K562 (cell line): ENCODE measurements around the gene PLCL1. TPM values are rescaled to one million over a fixed set of nuclear protein-coding genes. Genes with fewer than 3 reads are reported as not detected.

ENCODE experiments used
- BRCA1 ChIP-seq, 2 experiments: fragments of 450-650 bp in 1 of 2; sonication (generic) in 1 of 2; formaldehyde crosslinking in 1 of 2; IDR thresholded peaks; 2 replicates each; pipeline versions ENCODE4 v1.5.0 to v1.6.1; 2017 to 2020; ENCODE audit warnings: mild to moderate bottlenecking in 1 of 2, missing genetic modification reagents in 1 of 2
- BRD4 ChIP-seq: fragments of 200-600 bp; sonication (generic); IDR thresholded peaks from 2 replicates; pipeline ENCODE4 v1.6.1; 2017; ENCODE audit warnings: inconsistent platforms
- CBFB ChIP-seq: sonication (generic); formaldehyde crosslinking; IDR thresholded peaks from 2 replicates; pipeline ENCODE4 v1.4.0; 2020; ENCODE audit warnings: mild to moderate bottlenecking, missing genetic modification reagents
- EHMT2 ChIP-seq: fragments of 450-650 bp; IDR thresholded peaks from 2 replicates; pipeline ENCODE4 v1.6.1; 2018; ENCODE audit warnings: antibody characterized with exemption
- EZH2 ChIP-seq: IDR thresholded peaks from 2 replicates; pipeline ENCODE4 v1.6.1; 2012; ENCODE audit warnings: low read depth, mild to moderate bottlenecking, inconsistent platforms, low read length, borderline replicate concordance
- FOXK2 ChIP-seq, 2 experiments: fragments of 450-650 bp; IDR thresholded peaks in 1 of 2; conservative IDR thresholded peaks in 1 of 2; 2 replicates each; pipeline ENCODE4 v1.6.1; 2016; ENCODE audit warnings: low read depth in 2 of 2, mild to moderate bottlenecking in 1 of 2
- KLF16 ChIP-seq: IDR thresholded peaks from 2 replicates; pipeline ENCODE4 v1.6.1; 2016; ENCODE audit warnings: antibody characterized with exemption
- MBD1 ChIP-seq: fragments of 250-450 bp; sonication (Bioruptor Pico); IDR thresholded peaks from 2 replicates; pipeline ENCODE4 v1.8.0; 2022; ENCODE audit warnings: inconsistent platforms
- NFE2L1 ChIP-seq: fragments of 450-650 bp; IDR thresholded peaks from 2 replicates; pipeline ENCODE4 v1.6.1; 2016; ENCODE audit warnings: missing genetic modification characterization, low read depth, mild to moderate bottlenecking, missing compliant biosample characterization, moderate library complexity, borderline replicate concordance
- SAP30 ChIP-seq: fragments of 200-600 bp; sonication (generic); IDR thresholded peaks from 2 replicates; pipeline ENCODE4 v1.6.1; 2012; ENCODE audit warnings: borderline replicate concordance, low read depth, mild to moderate bottlenecking, moderate library complexity, low read length, control low read depth, inconsistent platforms; ENCODE audit not compliant: insufficient read depth, poor library complexity, severe bottlenecking
- THAP7 ChIP-seq: fragments of 250-450 bp; sonication (Bioruptor Pico); IDR thresholded peaks from 2 replicates; pipeline ENCODE4 v1.5.0; 2021
- ZBTB1 ChIP-seq: sonication (generic); formaldehyde crosslinking; IDR thresholded peaks from 2 replicates; pipeline ENCODE4 v1.8.1; 2023; ENCODE audit warnings: missing genetic modification reagents, low read depth, mild to moderate bottlenecking, borderline replicate concordance
- ZC3H11A ChIP-seq: IDR thresholded peaks from 2 replicates; pipeline ENCODE4 v1.6.1; 2012; ENCODE audit warnings: low read depth, low read length, improper control_type of control experiment
- ZNF212 ChIP-seq: fragments of 450-650 bp; formaldehyde crosslinking; IDR thresholded peaks from 2 replicates; pipeline ENCODE4 v1.4.0; 2020; ENCODE audit warnings: mild to moderate bottlenecking
- ZNF766 ChIP-seq: fragments of 200-800 bp; sonication (Bioruptor generic); conservative IDR thresholded peaks from 2 replicates; pipeline ENCODE4 v1.6.1; 2016; ENCODE audit warnings: missing genetic modification characterization, missing compliant biosample characterization
- polyA plus RNA-seq, 8 experiments: library from polyadenylated mRNA; depleted of rRNA in 4 of 8; stranded (reverse) in 5 of 8; unstranded in 3 of 8; fragments of >200 nt; fragmentation: Nextera tagmentation in 2 of 8; fragmentation: Illumina TruSeq in 1 of 8; extraction: Ambion mirVana in 2 of 8; extraction: Trizol in 1 of 8; gene quantifications; 2 replicates each; pipeline versions ENCODE4 v1.2.1 to v1.2.3, GENCODE V29; 2011 to 2014; ENCODE audit warnings: inconsistent platforms in 1 of 8, missing spikeins in 1 of 8
- total RNA-seq, 7 experiments: library from RNA; depleted of rRNA in 6 of 7; stranded (reverse); fragments of >200 nt in 6 of 7; fragmentation: Illumina TruSeq in 2 of 7; extraction: Trizol in 2 of 7; gene quantifications; 2 replicates each; pipeline versions ENCODE4 v1.2.1 to v1.2.3, GENCODE V29; 2011 to 2021; ENCODE audit warnings: low replicate concordance in 1 of 7

PLCL1 gene
- total and polyA plus RNA-seq, 9 of the 15 experiments (the other 6 are each of a cell fraction or from before 2014, with no cell fraction given): 2.0 to 17.7 (median 8.6) TPM

DNA sequence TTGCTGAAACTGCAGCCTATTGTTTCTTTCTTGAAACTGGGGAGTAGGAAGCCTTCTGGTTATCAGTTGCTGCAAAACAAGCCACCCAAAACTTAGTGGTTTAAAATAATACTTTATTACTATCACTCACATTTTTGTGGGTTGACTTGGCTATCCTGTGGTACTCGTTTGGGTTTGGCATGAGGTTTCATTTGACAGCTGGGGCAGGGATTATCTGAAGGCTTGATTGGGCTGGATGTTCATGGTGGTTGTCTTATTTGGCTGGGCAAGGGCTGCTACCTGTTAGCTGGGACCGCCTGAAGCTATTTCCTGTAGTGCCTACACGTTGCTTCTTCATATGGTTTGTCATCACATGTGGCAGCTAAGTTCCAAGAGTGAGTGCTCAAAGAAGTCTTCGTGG is 122.3 kb downstream of the PLCL1 start (continued):
- TF ChIP-seq FOXK2 (conservative IDR thresholded peaks at IDR 0.05 in 1 of 2, IDR thresholded peaks at IDR 0.05 in 1 of 2; ENCODE audit: low read depth in 2 of 2): no peak
- TF ChIP-seq CBFB: no peak
- no peak for TF ChIP-seq BRD4
- TF ChIP-seq ZBTB1 (CRISPR knock-in tag): peak; percentile 85; the same call in 1 of the 2 replicates
- no peak for TF ChIP-seq BRCA1 (IDR thresholded peaks at IDR 0.05)
- TF ChIP-seq BRCA1 (CRISPR knock-in tag; IDR thresholded peaks at IDR 0.05): no peak
- no peak for TF ChIP-seq MBD1
- TF ChIP-seq ZNF212: no peak
- no peak for TF ChIP-seq SAP30
- no peak for TF ChIP-seq NFE2L1 (tag)
- no peak for TF ChIP-seq THAP7
- 0 out of 2 replicates have a peak, but pooled peaks have one; percentile 21 for TF ChIP-seq KLF16
- TF ChIP-seq EHMT2: no peak
- no peak for TF ChIP-seq EZH2
- TF ChIP-seq ZC3H11A: no peak
- TF ChIP-seq ZNF766 (CRISPR knock-in tag): peak; percentile 40; the same call in 1 of the 2 replicates
